Measurements from ENCODE around the gene LILRB3. TPM values are rescaled to one million over a fixed set of nuclear protein-coding genes. Genes with fewer than 3 reads are reported as not detected.
A peak's percentile ranks its signal among the peaks of the same experiment; 100 is the strongest.
"Not testable (repeated sequence)": the region's sequence is repeated elsewhere in the genome, so short reads cannot be mapped to it uniquely, and the experiment has no call there.

Gene LILRB3
- total and polyA plus RNA-seq, 9 donors: 0.31 to 5.5 (median 2.5) TPM

GRCh38 chr19:54172471-54173358, 50.1 kb downstream of the LILRB3 start, which contains the start of gene TMC4:
Gene TMC4, minus strand, starts transcription at chr19:54173160. Its CDS starts 43 bp downstream, at chr19:54173117.
- no peak for DNase-seq
- Histone ChIP-seq H3K27me3 (no peaks in the 10 kb centered on the region), H3K9me3 (no peaks in the 10 kb centered on the region), H3K4me1 (ENCODE audit: insufficient read depth) (no peaks in the 10 kb centered on the region), H3K27ac (no peak within 1 kb of the TSS), H3K36me3 (no peaks in the 10 kb centered on the region), H3K4me3 (no peak within 1 kb of the TSS)
- intact Hi-C loops (cut with DNase I): loop anchor here in 2 of 4 donors (5.0 to 10.0 kb wide), 2 partner anchors 60 to 62 kb away; no protein-coding TSS in a partner anchor
- no peak for TF ChIP-seq POLR2A (IDR thresholded peaks at IDR 0.05)
- 6 to 14% (median 9%) methylated on average over 11 to 13 of the region's 13 CpGs for WGBS, 3 donors

GRCh38 chr19:54171736-54172431, 50.9 kb downstream of the LILRB3 start:
- H3K4me1 ChIP-seq (ENCODE audit: insufficient read depth); H3K36me3 ChIP-seq; DNase-seq; H3K9me3 ChIP-seq; H3K4me3 ChIP-seq; H3K27ac ChIP-seq; H3K27me3 ChIP-seq: not testable (repeated sequence)
- intact Hi-C loops (cut with DNase I): loop anchor here in 2 of 4 donors (5.0 to 10.0 kb wide), 2 partner anchors 60 to 63 kb away; no protein-coding TSS in a partner anchor
- WGBS, 3 donors: 53 to 60% (median 60%) methylated on average over 16 to 19 of the region's 23 CpGs

GRCh38 chr19:54169149-54169740, 53.6 kb downstream of the LILRB3 start:
- WGBS, 3 donors: 79 to 87% (median 86%) methylated on average over 21 of the region's 21 CpGs
- intact Hi-C loops (cut with DNase I): loop anchor here in 1 of 4 donors (5.0 kb wide), 1 partner anchor 63 kb away; no protein-coding TSS in a partner anchor

GRCh38 chr19:54168174-54168917, 54.5 kb downstream of the LILRB3 start:
- 20 to 25% (median 20%) methylated on average over 23 to 25 of the region's 25 CpGs for WGBS, 3 donors
- H3K9me3 ChIP-seq: no peaks in the 10 kb centered on the region
- no peak overlapping the region for H3K27ac ChIP-seq
- no peak overlapping the region for H3K4me3 ChIP-seq
- H3K36me3 ChIP-seq: no peaks in the 10 kb centered on the region
- DNase-seq: peak; percentile 87 to 96 (median 95)
- no peaks in the 10 kb centered on the region for H3K4me1 ChIP-seq (ENCODE audit: insufficient read depth)
- intact Hi-C loops (cut with DNase I): loop anchor here in 1 of 4 donors (5.0 kb wide), 1 partner anchor 64 kb away; no protein-coding TSS in a partner anchor
- H3K27me3 ChIP-seq: no peaks in the 10 kb centered on the region
- no peak for TF ChIP-seq POLR2A (IDR thresholded peaks at IDR 0.05)
- TF ChIP-seq CTCF (IDR thresholded peaks at IDR 0.05): peak; percentile 67 to 90 (median 79)

More at GRCh38 chr19:54169149-54169740, 53.6 kb downstream of the LILRB3 start:
- no peaks in the 10 kb centered on the region for H3K36me3 ChIP-seq
- peak in 1 of 5 donors; percentile 24 for DNase-seq
- no peaks in the 10 kb centered on the region for H3K9me3 ChIP-seq
- no peaks in the 10 kb centered on the region for H3K27me3 ChIP-seq
- no peak overlapping the region for H3K4me3 ChIP-seq
- H3K27ac ChIP-seq: no peak overlapping the region
- TF ChIP-seq POLR2A (IDR thresholded peaks at IDR 0.05) (no peak), CTCF (IDR thresholded peaks at IDR 0.05) (no peak), EP300 (IDR thresholded peaks at IDR 0.05) (no peak)
- H3K4me1 ChIP-seq (ENCODE audit: insufficient read depth): no peaks in the 10 kb centered on the region

Small RNA genes lying within 50 kb of the gene (small RNA-seq; reads per million reads assigned to genes)
- not detected for gene RNU6-1307P

Other genes starting within 250 kb of the LILRB3 start
- 1 to 10 TPM in 1 of 7 donors, under 1 TPM in 1, not detected in 5; 0.15 to 3.2 TPM for gene CACNG6, start 231.4 kb downstream of the LILRB3 start, total RNA-seq
- gene CACNG6, start 231.4 kb downstream of the LILRB3 start, polyA plus RNA-seq: not detected
- not detected for gene VSTM1, start 159.1 kb downstream of the LILRB3 start, total RNA-seq
- not detected for gene VSTM1, start 159.1 kb downstream of the LILRB3 start, polyA plus RNA-seq
- not detected for gene TARM1, start 141.6 kb downstream of the LILRB3 start, total RNA-seq
- not detected for gene TARM1, start 141.6 kb downstream of the LILRB3 start, polyA plus RNA-seq
- gene OSCAR, start 122.2 kb downstream of the LILRB3 start, total RNA-seq: 1 to 10 TPM; 1.4 to 3.8 (median 2.1) TPM
- 1 to 10 TPM; 1.1 to 1.4 TPM for gene OSCAR, start 122.2 kb downstream of the LILRB3 start, polyA plus RNA-seq
- 100 to 1,000 TPM in 3 of 7 donors, 10 to 100 TPM in 3, 1 to 10 TPM in 1; 6.2 to 110 (median 82.1) TPM for gene NDUFA3, start 120.2 kb downstream of the LILRB3 start, total RNA-seq
- gene NDUFA3, start 120.2 kb downstream of the LILRB3 start, polyA plus RNA-seq: 100 to 1,000 TPM in 1 of 2 donors, 10 to 100 TPM in 1; 58.3 to 110 TPM
- 10 to 100 TPM in 6 of 7 donors, 1 to 10 TPM in 1; 7.6 to 18.3 (median 12.8) TPM for gene TFPT, start 107.3 kb downstream of the LILRB3 start, total RNA-seq
- 10 to 100 TPM in 1 of 2 donors, 1 to 10 TPM in 1; 2.4 to 14.1 TPM for gene TFPT, start 107.3 kb downstream of the LILRB3 start, polyA plus RNA-seq
- gene PRPF31, start 107.3 kb downstream of the LILRB3 start, total RNA-seq: 10 to 100 TPM; 30.0 to 59.5 (median 48.8) TPM
- gene PRPF31, start 107.3 kb downstream of the LILRB3 start, polyA plus RNA-seq: 10 to 100 TPM; 51.1 to 62.2 TPM
- 10 to 100 TPM; 14.4 to 44.8 (median 41.6) TPM for gene CNOT3, start 85.2 kb downstream of the LILRB3 start, total RNA-seq
- gene CNOT3, start 85.2 kb downstream of the LILRB3 start, polyA plus RNA-seq: 10 to 100 TPM; 30.9 to 65.6 TPM
- 10 to 100 TPM in 1 of 7 donors, 1 to 10 TPM in 6; 6.4 to 11.1 (median 8.5) TPM for gene LENG1, start 63.3 kb downstream of the LILRB3 start, total RNA-seq
- gene LENG1, start 63.3 kb downstream of the LILRB3 start, polyA plus RNA-seq: 10 to 100 TPM in 1 of 2 donors, 1 to 10 TPM in 1; 5.2 to 14.0 TPM
- 100 to 1,000 TPM in 1 of 7 donors, 10 to 100 TPM in 1, 1 to 10 TPM in 3, under 1 TPM in 2; 0.45 to 103 (median 6.5) TPM for gene TMC4, start 49.8 kb downstream of the LILRB3 start, total RNA-seq
- gene TMC4, start 49.8 kb downstream of the LILRB3 start, polyA plus RNA-seq: under 1 TPM; 0.79 to 0.87 TPM
- gene MBOAT7, start 33.4 kb downstream of the LILRB3 start, total RNA-seq: 100 to 1,000 TPM in 1 of 7 donors, 10 to 100 TPM in 6; 41.8 to 105 (median 56.8) TPM
- 10 to 100 TPM; 41.0 to 51.3 TPM for gene MBOAT7, start 33.4 kb downstream of the LILRB3 start, polyA plus RNA-seq
- 10 to 100 TPM; 47.3 to 98.8 (median 56.2) TPM for gene TSEN34, start 31.7 kb downstream of the LILRB3 start, total RNA-seq
- gene TSEN34, start 31.7 kb downstream of the LILRB3 start, polyA plus RNA-seq: 10 to 100 TPM; 12.5 to 71.9 TPM
- 1,000 to 10,000 TPM; 2,142 to 5,150 (median 2,841) TPM for gene RPS9, start 22.1 kb downstream of the LILRB3 start, total RNA-seq
- gene RPS9, start 22.1 kb downstream of the LILRB3 start, polyA plus RNA-seq: 1,000 to 10,000 TPM in 1 of 2 donors, 100 to 1,000 TPM in 1; 386 to 6,488 TPM
- 1 to 10 TPM in 6 of 7 donors, under 1 TPM in 1; 0.69 to 2.7 (median 1.2) TPM for gene LILRA6, start 19.8 kb upstream of the LILRB3 start, total RNA-seq
- gene LILRA6, start 19.8 kb upstream of the LILRB3 start, polyA plus RNA-seq: 1 to 10 TPM in 1 of 2 donors, under 1 TPM in 1; 0.61 to 1.7 TPM
- gene LILRB5, start 34.3 kb upstream of the LILRB3 start, total RNA-seq: 1 to 10 TPM; 2.0 to 9.1 (median 3.1) TPM
- 10 to 100 TPM in 1 of 2 donors, 1 to 10 TPM in 1; 1.8 to 10.6 TPM for gene LILRB5, start 34.3 kb upstream of the LILRB3 start, polyA plus RNA-seq
- gene LILRB2, start 58.1 kb upstream of the LILRB3 start, total RNA-seq: 10 to 100 TPM in 1 of 7 donors, 1 to 10 TPM in 5, under 1 TPM in 1; 0.24 to 15.1 (median 2.1) TPM
- 1 to 10 TPM; 1.3 to 2.6 TPM for gene LILRB2, start 58.1 kb upstream of the LILRB3 start, polyA plus RNA-seq
- gene LILRA5, start 90.2 kb upstream of the LILRB3 start, total RNA-seq: 1 to 10 TPM in 2 of 7 donors, under 1 TPM in 4, not detected in 1; 0.33 to 4.6 (median 0.62) TPM
- gene LILRA5, start 90.2 kb upstream of the LILRB3 start, polyA plus RNA-seq: 1 to 10 TPM in 1 of 2 donors, under 1 TPM in 1; 0.91 to 1.0 TPM
- gene LILRA4, start 116.2 kb upstream of the LILRB3 start, total RNA-seq: under 1 TPM in 2 of 7 donors, not detected in 5; 0.17 to 0.67 TPM
- gene LILRA4, start 116.2 kb upstream of the LILRB3 start, polyA plus RNA-seq: under 1 TPM in 1 of 2 donors, not detected in 1; 0.33 TPM
- 10 to 100 TPM in 2 of 7 donors, 1 to 10 TPM in 5; 4.7 to 22.2 (median 6.9) TPM for gene LAIR1, start 141.9 kb upstream of the LILRB3 start, total RNA-seq
- gene LAIR1, start 141.9 kb upstream of the LILRB3 start, polyA plus RNA-seq: 10 to 100 TPM in 1 of 2 donors, 1 to 10 TPM in 1; 4.9 to 21.2 TPM
- gene TTYH1, start 192.5 kb upstream of the LILRB3 start, total RNA-seq: 10 to 100 TPM in 1 of 7 donors, 1 to 10 TPM in 5, under 1 TPM in 1; 0.95 to 34.2 (median 7.5) TPM
- 1 to 10 TPM in 1 of 2 donors, under 1 TPM in 1; 0.25 to 1.3 TPM for gene TTYH1, start 192.5 kb upstream of the LILRB3 start, polyA plus RNA-seq
- gene LENG8, start 226.2 kb upstream of the LILRB3 start, total RNA-seq: 100 to 1,000 TPM; 105 to 207 (median 156) TPM
- 100 to 1,000 TPM in 1 of 2 donors, 10 to 100 TPM in 1; 29.9 to 122 TPM for gene LENG8, start 226.2 kb upstream of the LILRB3 start, polyA plus RNA-seq
- gene LENG9, start 240.8 kb upstream of the LILRB3 start, total RNA-seq: 1 to 10 TPM; 2.7 to 8.3 (median 5.5) TPM
- gene LENG9, start 240.8 kb upstream of the LILRB3 start, polyA plus RNA-seq: 1 to 10 TPM in 1 of 2 donors, under 1 TPM in 1; 0.70 to 3.0 TPM

Data from ovary (tissue), 9 donors.